Mucosa of descending colon (tissue), 3 donors: ENCODE measurements around the gene FAM171A1. TPM values are rescaled to one million over a fixed set of nuclear protein-coding genes. Genes with fewer than 3 reads are reported as not detected.

Source experiments
- ATAC-seq: fragments of 200-7000 bp; cut with Tn5 transposase; one replicate; pipeline ENCODE4 v1.9.1; 2020; ENCODE audit warnings: mild to moderate bottlenecking, moderate library complexity
- DNase-seq, 3 donors: peaks; one replicate each; pipeline ENCODE4 v3.0.0-alpha.2; 2020
- H3K36me3 ChIP-seq: fragments of 200-600 bp; one replicate; pipeline ENCODE4 v1.8.0; 2021; ENCODE audit warnings: low read depth, mild to moderate bottlenecking
- H3K4me1 ChIP-seq: fragments of 200-600 bp; one replicate; pipeline ENCODE4 v1.8.0; 2021; ENCODE audit warnings: low read depth, mild to moderate bottlenecking
- H3K4me3 ChIP-seq: fragments of 200-600 bp; one replicate; pipeline ENCODE4 v1.8.0; 2021; ENCODE audit warnings: mild to moderate bottlenecking
- H3K9me3 ChIP-seq: fragments of 200-600 bp; one replicate; pipeline ENCODE4 v1.8.0; 2021; ENCODE audit warnings: mild to moderate bottlenecking
- CTCF ChIP-seq: fragments of 200-600 bp; IDR thresholded peaks from one replicate; pipeline ENCODE4 v1.8.0; 2022; ENCODE audit warnings: antibody characterized with exemption, mild to moderate bottlenecking
- intact Hi-C, 2 donors: fragments of 100-400 bp; cut with DNase I in 1 of 2; cut with micrococcal nuclease in 1 of 2; formaldehyde crosslinking; loops; one replicate each; pipeline versions ENCODE4 v1.11.0 to v1.11.1; 2022; cut with DNase I, micrococcal nuclease
- total RNA-seq, 3 donors: library from RNA; stranded (reverse); fragmentation: NEBNext Ultra II Directional in 2 of 3; extraction: Animal tissue kit (Norgen Biotek cat#: 25700) in 2 of 3; gene quantifications; one replicate each; pipeline versions ENCODE4 v1.2.1 to v1.2.4, GENCODE V29; 2021 to 2023
- donor health status: DM: no; HTN: no; CAD: no; lungs with moderate emphysema.
- donor health status: DM: no; HTN: no; CAD: no.
- donor health status: DM: no; HTN: yes; CAD: no.

The FAM171A1 gene
- total RNA-seq, 3 donors from 2014 or later: 33.7 to 60.7 (median 50.4) TPM

- DNase-seq (no peak), ATAC-seq (no peak)
- H3K4me3 ChIP-seq: no peak overlapping the region
- no peaks in the 10 kb centered on the region for H3K9me3 ChIP-seq
- H3K4me1 ChIP-seq: no peaks in the 10 kb centered on the region
- intact Hi-C loops: no loop called here
- TF ChIP-seq CTCF: no peak
- no peaks in the 10 kb centered on the region for H3K36me3 ChIP-seq
Measured at GRCh38 chr10:15180736-15181135, 190.4 kb downstream of the FAM171A1 start.

GRCh38 chr10:15176269-15176668 lies 194.8 kb downstream of the FAM171A1 start:
- DNase-seq: no peak
- TF ChIP-seq CTCF: no peak
- no peak for ATAC-seq
- H3K4me1 ChIP-seq: no peaks in the 10 kb centered on the region
- no peak overlapping the region for H3K4me3 ChIP-seq
- H3K9me3 ChIP-seq: no peaks in the 10 kb centered on the region
- no peaks in the 10 kb centered on the region for H3K36me3 ChIP-seq
- intact Hi-C loops: no loop called here

GRCh38 chr10:15175587-15175986 lies 195.5 kb downstream of the FAM171A1 start:
- H3K4me1 ChIP-seq: no peaks in the 10 kb centered on the region
- H3K9me3 ChIP-seq: no peaks in the 10 kb centered on the region
- intact Hi-C loops: no loop called here
- no peak for TF ChIP-seq CTCF
- no peaks in the 10 kb centered on the region for H3K36me3 ChIP-seq
- no peak for DNase-seq
- H3K4me3 ChIP-seq: no peak overlapping the region
- no peak for ATAC-seq

GRCh38 chr10:15172306-15172840 lies 198.7 kb downstream of the FAM171A1 start:
- H3K36me3 ChIP-seq: no peaks in the 10 kb centered on the region
- DNase-seq (no peak), ATAC-seq (no peak)
- no peak overlapping the region for H3K4me3 ChIP-seq
- TF ChIP-seq CTCF: no peak
- intact Hi-C loops: no loop called here
- H3K9me3 ChIP-seq: no peaks in the 10 kb centered on the region
- peaks cover 7% of the 10 kb centered on the region for H3K4me1 ChIP-seq

- no peak for ATAC-seq
- DNase-seq: peak in 1 of 3 donors; percentile 40
- Histone ChIP-seq H3K36me3 (no peaks in the 10 kb centered on the region), H3K4me1 (peaks cover 11% of the 10 kb centered on the region), H3K4me3 (no peak overlapping the region), H3K9me3 (no peaks in the 10 kb centered on the region)
- intact Hi-C loops: loop anchor here in 1 of 2 donors (10.0 kb wide), 1 partner anchor 65 kb away; no protein-coding TSS in a partner anchor
- TF ChIP-seq CTCF: no peak
Measured at GRCh38 chr10:15169555-15170401, 201.3 kb downstream of the FAM171A1 start.
